Sigmoid colon (tissue), 4 donors: ENCODE measurements around the gene MPV17.

ENCODE experiments used
- CTCF ChIP-seq, 4 experiments: fragments of 450-650 bp in 3 of 4; fragments of 200-600 bp in 1 of 4; IDR thresholded peaks; one replicate each; pipeline ENCODE4 v1.5.1; 2016 to 2019; ENCODE audit warnings: antibody characterized with exemption in 4 of 4, mild to moderate bottlenecking in 3 of 4, moderate library complexity in 2 of 4
- EP300 ChIP-seq, 4 donors: sonication (generic); formaldehyde crosslinking; IDR thresholded peaks; one replicate each; pipeline ENCODE4 v1.6.1; 2017; ENCODE audit warnings: antibody characterized with exemption in 4 of 4
- POLR2A ChIP-seq, 2 donors: fragments of 450-650 bp; IDR thresholded peaks; one replicate each; pipeline ENCODE4 v1.6.1; 2016; ENCODE audit warnings: antibody characterized with exemption in 2 of 2, mild to moderate bottlenecking in 2 of 2, moderate library complexity in 2 of 2

- TF ChIP-seq CTCF (IDR thresholded peaks at IDR 0.05) (no peak), EP300 (IDR thresholded peaks at IDR 0.05) (no peak), POLR2A (IDR thresholded peaks at IDR 0.05) (no peak)
These were observed 13.3 kb upstream of the MPV17 start for GRCh38 chr2:27336173-27336572.
